ENCODE results near the gene ARHGAP35.
A peak's percentile ranks its signal among the peaks of the same experiment; 100 is the strongest.
"Not testable (repeated sequence)": the region's sequence is repeated elsewhere in the genome, so short reads cannot be mapped to it uniquely, and the experiment has no call there.

The ARHGAP35 gene

GRCh38 chr19:46882034-46882433, 21.2 kb downstream of the ARHGAP35 start:
- no peak overlapping the region for H3K9ac ChIP-seq (ENCODE audit: low read length in 5 of 5)
- H3K9me3 ChIP-seq (ENCODE audit: control insufficient read depth in 5 of 5, low read length in 5 of 5), result no peaks in the 10 kb centered on the region
- no peak overlapping the region for H3K4me3 ChIP-seq (ENCODE audit: low read depth in 1 of 5, low read length in 5 of 5)
- no peaks in the 10 kb centered on the region for H3K27me3 ChIP-seq (ENCODE audit: control insufficient read depth in 5 of 5, insufficient read depth in 4 of 5, low read length in 5 of 5)
- peaks cover 0 to 17% (median 0%) of the 10 kb centered on the region in 5 donors for H3K4me1 ChIP-seq (ENCODE audit: control insufficient read depth in 5 of 5, insufficient read depth in 5 of 5, low read length in 5 of 5)
- H3K36me3 ChIP-seq (ENCODE audit: control insufficient read depth in 5 of 5, insufficient read depth in 5 of 5, low read length in 5 of 5), result no peaks in the 10 kb centered on the region
- H3K27ac ChIP-seq (ENCODE audit: low read depth, low read length), result no peak overlapping the region

GRCh38 chr19:46882751-46883150, 22.0 kb downstream of the ARHGAP35 start:
- not testable (repeated sequence) for H3K4me3 ChIP-seq (ENCODE audit: low read depth in 1 of 5, low read length in 5 of 5); H3K9ac ChIP-seq (ENCODE audit: low read length in 5 of 5); H3K27me3 ChIP-seq (ENCODE audit: control insufficient read depth in 5 of 5, insufficient read depth in 4 of 5, low read length in 5 of 5); H3K9me3 ChIP-seq (ENCODE audit: control insufficient read depth in 5 of 5, low read length in 5 of 5); H3K36me3 ChIP-seq (ENCODE audit: control insufficient read depth in 5 of 5, insufficient read depth in 5 of 5, low read length in 5 of 5); H3K27ac ChIP-seq (ENCODE audit: low read depth, low read length)
- H3K4me1 ChIP-seq (ENCODE audit: control insufficient read depth in 5 of 5, insufficient read depth in 5 of 5, low read length in 5 of 5), result peaks cover 0 to 17% (median 0%) of the 10 kb centered on the region in 5 donors

GRCh38 chr19:46885411-46885810, 24.6 kb downstream of the ARHGAP35 start:
- Histone ChIP-seq H3K4me1 (ENCODE audit: control insufficient read depth in 5 of 5, insufficient read depth in 5 of 5, low read length in 5 of 5) (peaks cover 0 to 16% (median 5%) of the 10 kb centered on the region in 5 donors), H3K27ac (ENCODE audit: low read depth, low read length) (no peak overlapping the region), H3K4me3 (ENCODE audit: low read depth in 1 of 5, low read length in 5 of 5) (no peak overlapping the region), H3K9me3 (ENCODE audit: control insufficient read depth in 5 of 5, low read length in 5 of 5) (no peaks in the 10 kb centered on the region), H3K9ac (ENCODE audit: low read length in 5 of 5) (no peak overlapping the region), H3K36me3 (ENCODE audit: control insufficient read depth in 5 of 5, insufficient read depth in 5 of 5, low read length in 5 of 5) (no peaks in the 10 kb centered on the region), H3K27me3 (ENCODE audit: control insufficient read depth in 5 of 5, insufficient read depth in 4 of 5, low read length in 5 of 5) (no peaks in the 10 kb centered on the region)

- H3K9ac ChIP-seq (ENCODE audit: low read length in 5 of 5), result no peak overlapping the region
- H3K27me3 ChIP-seq (ENCODE audit: control insufficient read depth in 5 of 5, insufficient read depth in 4 of 5, low read length in 5 of 5), result no peaks in the 10 kb centered on the region
- no peak overlapping the region for H3K27ac ChIP-seq (ENCODE audit: low read depth, low read length)
- peaks cover 3 to 23% (median 12%) of the 10 kb centered on the region in 5 donors for H3K4me1 ChIP-seq (ENCODE audit: control insufficient read depth in 5 of 5, insufficient read depth in 5 of 5, low read length in 5 of 5)
- no peaks in the 10 kb centered on the region for H3K9me3 ChIP-seq (ENCODE audit: control insufficient read depth in 5 of 5, low read length in 5 of 5)
- H3K36me3 ChIP-seq (ENCODE audit: control insufficient read depth in 5 of 5, insufficient read depth in 5 of 5, low read length in 5 of 5), result no peaks in the 10 kb centered on the region
- H3K4me3 ChIP-seq (ENCODE audit: low read depth in 1 of 5, low read length in 5 of 5), result no peak overlapping the region
These were observed 25.9 kb downstream of the ARHGAP35 start for GRCh38 chr19:46886546-46887239.

- Histone ChIP-seq H3K27ac (ENCODE audit: low read depth, low read length) (no peak overlapping the region), H3K9ac (ENCODE audit: low read length in 5 of 5) (no peak overlapping the region), H3K27me3 (ENCODE audit: control insufficient read depth in 5 of 5, insufficient read depth in 4 of 5, low read length in 5 of 5) (no peaks in the 10 kb centered on the region), H3K36me3 (ENCODE audit: control insufficient read depth in 5 of 5, insufficient read depth in 5 of 5, low read length in 5 of 5) (no peaks in the 10 kb centered on the region), H3K4me1 (ENCODE audit: control insufficient read depth in 5 of 5, insufficient read depth in 5 of 5, low read length in 5 of 5) (peaks cover 3 to 23% (median 12%) of the 10 kb centered on the region in 5 donors), H3K9me3 (ENCODE audit: control insufficient read depth in 5 of 5, low read length in 5 of 5) (no peaks in the 10 kb centered on the region), H3K4me3 (ENCODE audit: low read depth in 1 of 5, low read length in 5 of 5) (no peak overlapping the region)
These were observed 26.5 kb downstream of the ARHGAP35 start for GRCh38 chr19:46887240-46887782.

- Histone ChIP-seq H3K4me3 (ENCODE audit: low read depth in 1 of 5, low read length in 5 of 5) (no peak overlapping the region), H3K27me3 (ENCODE audit: control insufficient read depth in 5 of 5, insufficient read depth in 4 of 5, low read length in 5 of 5) (no peaks in the 10 kb centered on the region), H3K4me1 (ENCODE audit: control insufficient read depth in 5 of 5, insufficient read depth in 5 of 5, low read length in 5 of 5) (peaks cover 3 to 18% (median 10%) of the 10 kb centered on the region in 5 donors), H3K36me3 (ENCODE audit: control insufficient read depth in 5 of 5, insufficient read depth in 5 of 5, low read length in 5 of 5) (no peaks in the 10 kb centered on the region), H3K9ac (ENCODE audit: low read length in 5 of 5) (no peak overlapping the region), H3K9me3 (ENCODE audit: control insufficient read depth in 5 of 5, low read length in 5 of 5) (no peaks in the 10 kb centered on the region), H3K27ac (ENCODE audit: low read depth, low read length) (peak overlapping the region; percentile 15)
These were observed 29.8 kb downstream of the ARHGAP35 start for GRCh38 chr19:46890423-46891170.

GRCh38 chr19:46892252-46893179, 31.7 kb downstream of the ARHGAP35 start:
- Histone ChIP-seq H3K27me3 (ENCODE audit: control insufficient read depth in 5 of 5, insufficient read depth in 4 of 5, low read length in 5 of 5) (no peaks in the 10 kb centered on the region), H3K9me3 (ENCODE audit: control insufficient read depth in 5 of 5, low read length in 5 of 5) (no peaks in the 10 kb centered on the region), H3K9ac (ENCODE audit: low read length in 5 of 5) (no peak overlapping the region), H3K4me3 (ENCODE audit: low read depth in 1 of 5, low read length in 5 of 5) (no peak overlapping the region), H3K36me3 (ENCODE audit: control insufficient read depth in 5 of 5, insufficient read depth in 5 of 5, low read length in 5 of 5) (no peaks in the 10 kb centered on the region), H3K4me1 (ENCODE audit: control insufficient read depth in 5 of 5, insufficient read depth in 5 of 5, low read length in 5 of 5) (peaks cover 3 to 16% (median 10%) of the 10 kb centered on the region in 5 donors), H3K27ac (ENCODE audit: low read depth, low read length) (no peak overlapping the region)

- Histone ChIP-seq H3K36me3 (ENCODE audit: control insufficient read depth in 5 of 5, insufficient read depth in 5 of 5, low read length in 5 of 5) (no peaks in the 10 kb centered on the region), H3K27ac (ENCODE audit: low read depth, low read length) (no peak overlapping the region), H3K4me3 (ENCODE audit: low read depth in 1 of 5, low read length in 5 of 5) (no peak overlapping the region)
These were observed 35.4 kb downstream of the ARHGAP35 start for GRCh38 chr19:46896076-46896794.

GRCh38 chr19:46898731-46899130, 37.9 kb downstream of the ARHGAP35 start:
- H3K4me1 ChIP-seq (ENCODE audit: control insufficient read depth in 5 of 5, insufficient read depth in 5 of 5, low read length in 5 of 5), result peaks cover 0 to 13% (median 11%) of the 10 kb centered on the region in 5 donors
- no peak overlapping the region for H3K9ac ChIP-seq (ENCODE audit: low read length in 5 of 5)
- H3K4me3 ChIP-seq (ENCODE audit: low read depth in 1 of 5, low read length in 5 of 5), result peak overlapping the region in 1 of 5 donors; percentile 31
- no peaks in the 10 kb centered on the region for H3K9me3 ChIP-seq (ENCODE audit: control insufficient read depth in 5 of 5, low read length in 5 of 5)
- no peak overlapping the region for H3K27ac ChIP-seq (ENCODE audit: low read depth, low read length)
- H3K36me3 ChIP-seq (ENCODE audit: control insufficient read depth in 5 of 5, insufficient read depth in 5 of 5, low read length in 5 of 5), result no peaks in the 10 kb centered on the region
- H3K27me3 ChIP-seq (ENCODE audit: control insufficient read depth in 5 of 5, insufficient read depth in 4 of 5, low read length in 5 of 5), result no peaks in the 10 kb centered on the region

More at GRCh38 chr19:46896076-46896794, 35.4 kb downstream of the ARHGAP35 start:
- Histone ChIP-seq H3K9me3 (ENCODE audit: control insufficient read depth in 5 of 5, low read length in 5 of 5) (no peaks in the 10 kb centered on the region), H3K9ac (ENCODE audit: low read length in 5 of 5) (no peak overlapping the region), H3K27me3 (ENCODE audit: control insufficient read depth in 5 of 5, insufficient read depth in 4 of 5, low read length in 5 of 5) (no peaks in the 10 kb centered on the region), H3K4me1 (ENCODE audit: control insufficient read depth in 5 of 5, insufficient read depth in 5 of 5, low read length in 5 of 5) (peaks cover 0 to 10% (median 7%) of the 10 kb centered on the region in 5 donors)

All from subcutaneous abdominal adipose tissue (tissue), 5 donors.